ENCODE measurements around the gene FAM111A.

The FAM111A gene

DNA sequence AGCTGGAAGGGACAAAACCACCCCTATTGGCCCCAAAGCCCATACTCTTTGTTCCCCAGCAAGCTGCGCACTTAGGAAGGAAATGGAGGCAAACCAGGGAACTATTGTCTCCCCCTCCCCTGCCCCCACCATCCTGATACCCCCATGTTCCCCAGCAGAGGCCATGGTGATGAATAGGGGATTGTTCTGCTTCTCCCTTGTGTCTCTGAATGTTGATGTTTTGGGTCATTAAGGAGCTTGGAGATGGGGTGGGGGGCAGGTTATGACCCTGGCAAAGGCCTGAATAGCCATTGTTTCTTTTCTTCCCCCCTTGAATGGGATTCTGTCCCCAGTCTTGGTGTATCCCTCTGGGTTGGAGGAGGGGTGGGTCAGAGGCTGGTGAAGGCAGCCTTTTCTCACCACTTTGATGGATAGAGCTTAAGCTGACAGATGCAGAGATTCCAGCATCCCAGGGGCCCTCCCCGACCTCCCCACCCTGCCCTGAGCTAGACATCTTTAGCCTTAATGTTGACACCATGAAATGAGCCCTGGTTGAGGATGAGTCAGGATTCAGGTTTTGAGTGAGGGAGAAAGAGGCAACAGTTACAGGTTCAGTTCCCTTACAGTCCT lies 37.6 kb downstream of the FAM111A start:
- no peak for DNase-seq

DNA sequence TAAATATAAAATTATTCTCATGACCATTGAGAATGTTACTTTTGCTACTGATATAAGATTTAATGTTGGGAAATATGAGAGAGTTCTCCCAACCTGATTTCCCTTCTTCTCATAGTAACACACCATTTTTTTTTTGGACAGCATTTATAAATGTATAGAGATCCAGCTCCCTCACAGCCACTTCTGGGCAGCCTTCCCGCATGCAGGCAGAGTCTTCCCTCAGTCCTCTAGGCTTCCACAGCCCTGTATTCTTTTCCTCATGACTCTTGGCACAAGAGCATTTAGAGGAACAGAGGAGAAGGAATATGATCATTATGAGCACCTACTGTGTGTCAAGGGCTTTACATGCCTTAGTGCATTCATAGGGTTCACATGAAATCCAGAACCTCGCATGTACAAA lies 38.3 kb downstream of the FAM111A start:
- no peak for DNase-seq

DNA sequence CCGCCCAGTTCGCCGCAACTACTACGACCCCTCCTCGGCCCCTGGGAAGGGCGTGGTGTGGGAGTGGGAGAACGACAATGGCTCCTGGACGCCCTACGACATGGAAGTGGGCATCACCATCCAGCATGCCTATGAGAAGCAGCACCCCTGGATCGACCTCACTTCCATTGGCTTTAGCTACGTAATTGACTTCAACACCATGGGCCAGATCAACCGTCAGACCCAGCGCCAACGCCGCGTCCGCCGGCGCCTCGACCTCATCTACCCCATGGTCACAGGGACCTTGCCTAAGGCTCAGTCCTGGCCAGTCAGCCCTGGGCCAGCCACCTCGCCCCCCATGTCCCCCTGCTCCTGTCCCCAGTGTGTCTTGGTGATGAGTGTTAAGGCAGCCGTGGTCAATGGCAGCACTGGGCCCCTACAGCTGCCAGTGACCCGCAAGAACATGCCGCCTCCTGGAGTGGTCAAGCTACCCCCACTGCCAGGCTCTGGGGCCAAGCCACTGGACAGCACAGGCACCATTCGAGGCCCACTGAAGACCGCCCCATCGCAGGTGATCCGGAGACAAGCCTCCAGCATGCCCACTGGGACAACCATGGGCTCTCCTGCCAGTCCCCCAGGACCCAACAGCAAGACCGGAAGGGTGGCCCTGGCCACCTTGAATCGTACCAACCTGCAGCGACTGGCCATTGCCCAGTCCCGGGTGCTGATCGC lies 39.2 kb downstream of the FAM111A start:
- no peak for DNase-seq

DNA sequence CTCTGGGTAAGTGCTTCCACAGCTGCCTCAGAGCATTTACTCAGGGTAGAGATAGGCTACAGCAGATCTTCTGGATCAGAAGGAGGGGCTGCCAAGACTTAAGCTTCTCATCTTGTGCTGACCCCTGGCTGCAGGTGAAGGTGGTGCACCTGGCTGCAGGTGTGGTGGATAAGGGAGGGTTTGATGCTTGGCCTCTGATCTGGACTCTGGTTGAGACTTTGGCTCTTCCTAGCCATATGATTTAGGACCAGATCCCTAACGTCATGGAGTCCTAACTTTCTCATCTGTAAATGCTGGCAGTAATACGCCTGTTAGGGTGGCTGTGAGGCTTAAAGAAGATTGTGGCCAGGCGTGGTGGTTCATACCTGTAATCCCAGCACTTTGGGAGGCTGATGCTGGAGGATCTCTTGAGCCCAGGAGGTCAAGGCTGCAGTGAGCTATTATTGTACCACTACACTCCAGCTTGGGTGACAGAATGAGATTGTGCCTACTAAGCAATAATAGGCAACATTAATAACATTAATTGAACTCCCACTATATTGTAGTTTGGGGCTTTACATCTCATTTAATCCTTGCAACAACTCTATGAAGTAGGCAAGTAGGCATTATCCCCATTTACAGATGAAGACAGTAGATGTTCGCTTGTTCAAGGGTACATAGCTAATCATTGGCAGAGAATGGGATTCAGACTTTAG lies 39.9 kb downstream of the FAM111A start:
- DNase-seq: no peak

DNA sequence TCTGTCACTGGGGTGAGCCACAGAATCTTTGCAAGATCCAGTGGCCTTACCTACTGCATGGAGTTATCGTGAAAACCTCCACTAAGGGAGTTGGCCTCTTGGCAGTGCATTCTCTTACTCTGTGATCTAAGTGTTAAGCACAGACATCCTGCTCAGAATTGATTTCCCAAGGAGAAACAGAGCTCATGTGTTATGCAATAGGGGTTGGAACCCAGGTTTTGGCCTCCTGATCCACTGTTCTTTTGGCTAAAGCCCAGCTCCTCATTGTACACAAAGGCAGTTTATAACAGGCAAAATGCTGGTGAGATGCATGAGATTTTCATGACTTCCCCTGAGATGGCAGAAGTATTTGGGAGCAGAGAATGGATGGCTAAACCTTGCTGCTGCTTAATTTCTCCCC lies 41.1 kb downstream of the FAM111A start:
- DNase-seq: no peak

DNA sequence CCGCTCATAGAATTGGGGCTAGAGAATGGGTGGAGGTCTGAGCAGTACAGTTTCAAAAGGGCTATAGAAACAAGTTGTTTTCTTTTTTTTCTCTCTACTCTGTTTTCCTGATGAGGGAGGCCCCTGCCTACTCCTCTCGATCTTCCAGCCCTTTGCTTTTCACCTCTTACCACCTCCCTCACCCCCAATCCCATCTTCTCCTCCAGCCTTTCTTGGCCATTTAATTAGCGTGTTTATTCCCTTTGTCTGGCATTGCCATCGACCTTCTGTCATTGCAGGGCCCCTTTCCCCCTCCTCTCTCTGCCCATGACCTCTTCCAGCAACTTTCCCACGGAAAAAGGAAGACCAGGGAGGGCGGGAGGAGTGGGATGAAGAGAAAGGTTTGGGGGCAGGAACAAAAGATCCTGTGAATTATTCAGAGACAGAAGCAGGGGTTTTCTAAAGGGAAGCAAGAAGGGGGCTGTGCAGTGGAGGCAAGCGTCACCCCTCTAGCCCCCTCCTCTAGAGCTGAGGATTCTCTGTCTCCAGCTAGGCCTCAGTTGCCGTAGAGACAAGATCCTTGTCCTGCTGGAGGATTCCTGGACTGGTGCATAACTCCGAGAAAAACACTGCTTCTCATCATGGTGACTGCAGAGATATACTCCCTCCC lies 42.2 kb downstream of the FAM111A start:
- no peak for DNase-seq

DNA sequence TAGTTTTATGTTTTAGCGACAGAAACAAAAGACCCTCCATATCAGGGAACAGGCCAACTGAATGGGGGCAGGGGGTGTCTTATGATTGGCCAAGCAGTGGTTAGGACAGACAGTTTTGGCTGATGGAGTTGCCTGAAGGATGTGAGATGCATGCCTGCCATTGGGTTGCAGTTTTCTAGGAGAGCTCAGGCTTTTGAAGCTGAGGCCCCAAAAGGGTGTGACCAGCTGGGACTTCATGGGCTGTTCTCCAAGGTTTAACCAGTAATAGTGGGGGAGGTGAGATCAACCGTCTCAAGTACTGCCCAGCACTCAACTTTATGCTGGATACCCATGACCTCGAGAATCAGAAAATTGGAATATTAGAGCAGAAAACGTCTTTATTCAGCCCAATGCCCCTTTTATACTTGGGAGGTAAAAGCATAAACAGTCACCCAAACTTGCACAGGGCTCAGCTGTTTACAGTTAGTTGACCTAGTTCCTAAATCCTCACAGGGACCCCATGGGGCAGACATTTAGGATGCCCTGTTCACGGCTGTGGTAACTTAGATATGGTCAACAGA lies 42.8 kb downstream of the FAM111A start:
- DNase-seq: no peak

DNA sequence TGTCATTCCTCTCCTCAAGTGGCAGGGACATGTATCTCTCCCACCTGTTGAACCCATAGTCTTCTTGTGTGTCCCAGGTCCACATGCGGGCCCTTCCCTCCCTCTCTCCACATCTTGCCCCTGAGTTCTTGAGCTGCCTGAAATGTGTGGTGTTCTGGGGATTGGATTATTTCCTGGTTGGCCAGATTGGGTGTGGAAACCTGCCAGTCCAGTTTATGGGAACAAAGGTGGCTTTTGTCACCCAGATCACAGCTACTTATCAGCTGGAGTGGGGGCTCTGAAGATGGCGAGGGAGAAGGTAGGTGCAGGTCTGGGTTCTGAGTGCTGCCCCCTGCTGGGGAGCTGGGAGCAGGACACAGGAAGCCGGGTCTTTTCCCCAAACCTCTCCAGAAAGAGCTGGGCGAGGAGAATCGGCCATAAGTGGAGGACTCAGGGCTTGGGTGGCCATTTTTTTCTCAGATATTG lies 43.5 kb downstream of the FAM111A start:
- no peak for DNase-seq

DNA sequence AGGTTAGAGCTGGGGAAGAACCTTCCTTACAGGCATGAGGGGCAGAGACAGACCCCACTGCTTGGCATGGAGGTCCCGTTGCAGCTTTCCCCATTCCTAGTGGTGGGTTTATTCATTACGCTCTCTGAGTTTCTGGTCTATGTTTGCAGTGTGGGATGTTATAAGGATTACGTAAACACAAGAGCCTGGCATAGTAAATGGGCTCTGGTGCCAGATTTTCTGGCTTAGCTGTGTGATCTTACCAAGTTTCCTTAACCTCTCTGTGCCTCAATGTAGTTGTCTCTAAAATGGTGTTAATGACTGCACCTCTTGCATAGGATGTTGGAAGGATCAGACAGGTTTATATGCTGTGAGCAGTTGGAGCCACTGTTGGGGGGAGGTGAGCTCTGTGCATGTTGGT lies 44.4 kb downstream of the FAM111A start:
- no peak for DNase-seq

DNA sequence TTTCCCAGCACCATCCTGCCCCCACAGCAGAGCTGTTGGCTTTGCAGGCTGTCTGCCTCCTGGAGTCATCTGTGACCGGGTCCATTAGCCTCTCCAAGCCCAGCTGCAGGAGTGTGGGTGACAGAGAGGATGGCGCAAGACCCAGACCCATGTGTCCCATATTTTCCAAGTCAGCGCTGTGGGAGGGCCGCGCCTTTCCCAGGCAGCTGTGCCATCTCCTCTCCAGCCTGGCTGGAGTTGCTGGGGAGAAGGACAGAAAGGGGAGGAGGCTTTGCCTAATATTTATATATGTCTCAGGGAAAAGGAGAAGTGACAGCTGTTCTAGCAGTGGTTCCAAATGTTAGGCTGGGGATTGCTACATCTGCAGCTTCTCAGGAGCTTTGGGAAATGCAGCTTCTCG lies 44.9 kb downstream of the FAM111A start:
- DNase-seq: no peak

DNA sequence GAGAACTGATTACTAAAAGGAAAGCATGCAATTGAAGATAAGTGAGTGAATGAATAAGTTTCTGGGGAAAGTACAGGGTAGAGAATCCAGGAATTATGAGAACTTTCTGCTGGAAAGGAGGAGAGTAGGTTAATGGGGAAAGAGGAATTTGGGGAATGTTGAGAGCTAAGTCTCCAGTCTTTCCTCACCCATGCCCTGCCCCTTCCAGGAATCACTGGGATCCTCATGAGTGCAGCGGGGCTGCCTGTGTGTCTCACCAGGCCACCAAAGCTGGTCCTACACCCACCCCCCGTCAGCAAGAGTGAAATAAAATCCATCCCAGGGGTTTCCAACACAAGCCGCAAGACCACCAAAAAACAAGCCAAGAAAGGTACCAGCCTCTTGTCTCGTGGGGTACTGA lies 46.3 kb downstream of the FAM111A start:
- DNase-seq: no peak

DNA sequence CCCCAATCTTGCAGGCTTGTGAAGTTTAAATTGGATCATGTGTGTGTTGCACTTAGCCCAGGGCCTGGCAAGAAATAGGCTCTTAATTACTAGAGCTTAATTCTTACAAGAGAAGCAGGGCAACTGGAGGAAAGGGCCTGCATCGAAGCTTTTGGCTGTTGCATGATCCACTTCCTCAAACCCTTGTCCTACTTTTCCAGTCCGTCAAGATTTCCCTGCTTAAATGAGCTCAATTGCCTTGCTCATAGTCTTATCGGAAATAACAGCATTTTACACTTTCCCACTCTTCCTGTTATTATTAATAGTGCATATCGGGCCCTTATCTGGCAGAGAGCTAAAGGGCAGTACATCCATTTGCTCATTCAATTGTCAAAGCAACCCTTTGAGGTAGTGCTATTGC lies 47.3 kb downstream of the FAM111A start:
- no peak for DNase-seq

DNA sequence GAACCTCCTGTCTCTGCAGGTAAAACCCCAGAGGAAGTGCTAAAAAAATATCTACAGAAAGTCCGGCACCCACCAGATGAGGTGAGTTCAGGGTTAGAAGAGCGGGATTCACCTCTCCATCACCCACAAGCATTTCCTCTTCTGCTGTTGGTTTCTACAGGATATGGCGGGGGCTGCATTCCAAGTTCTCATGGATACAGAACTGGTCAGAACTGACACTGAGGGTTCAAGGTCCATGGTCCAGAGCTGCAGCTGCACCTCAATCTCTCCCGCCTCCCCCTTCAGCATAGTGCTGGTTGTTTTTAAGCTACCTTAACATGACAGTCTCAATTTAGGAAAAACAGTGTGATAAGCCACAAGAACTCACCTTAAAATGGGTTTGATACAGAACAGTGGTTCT lies 48.4 kb downstream of the FAM111A start:
- no peak for DNase-seq

DNA sequence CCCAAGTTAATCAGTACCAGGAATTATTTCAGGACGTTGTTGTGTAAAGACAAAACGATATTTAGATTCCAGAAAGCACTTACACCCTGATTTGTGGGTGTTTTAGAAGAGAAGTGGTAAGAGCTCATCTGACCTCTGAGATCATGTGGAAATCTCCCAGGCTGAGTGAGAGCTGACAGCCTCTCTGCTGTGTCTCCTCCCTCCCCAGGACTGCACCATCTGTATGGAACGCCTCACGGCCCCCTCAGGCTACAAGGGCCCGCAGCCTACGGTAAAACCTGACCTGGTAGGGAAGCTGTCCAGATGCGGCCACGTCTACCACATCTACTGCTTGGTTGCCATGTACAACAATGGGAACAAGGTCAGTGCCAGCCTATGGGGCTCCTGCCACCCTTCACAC lies 49.2 kb downstream of the FAM111A start:
- no peak for DNase-seq

DNA sequence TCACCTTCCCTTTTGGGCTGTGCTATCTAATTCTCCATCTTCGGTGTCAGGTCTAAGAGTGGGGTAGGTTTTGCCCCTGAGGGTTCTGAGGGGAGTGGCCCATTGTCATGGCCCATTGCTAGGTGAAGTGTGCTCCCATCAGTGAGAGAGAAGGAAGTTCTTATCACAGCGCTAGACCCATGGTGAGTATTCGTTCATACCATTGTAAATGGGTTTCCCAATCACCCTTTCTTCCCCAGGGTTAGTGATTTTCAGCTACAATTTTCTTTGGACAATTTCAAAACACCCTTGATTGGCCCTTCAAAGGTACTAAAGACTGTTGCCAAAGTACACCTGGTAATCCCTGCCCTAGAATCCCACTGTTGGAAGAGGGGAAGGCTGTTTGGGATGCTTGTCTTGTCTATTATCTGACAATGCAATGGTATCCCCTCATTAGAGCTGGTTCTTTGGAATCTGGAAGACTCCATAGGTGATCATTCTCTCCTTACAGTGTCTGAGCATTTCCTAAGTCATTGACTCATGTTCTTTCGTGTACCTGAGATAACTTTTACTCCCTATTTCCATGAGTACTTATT lies 49.9 kb downstream of the FAM111A start:
- DNase-seq: no peak

DNA sequence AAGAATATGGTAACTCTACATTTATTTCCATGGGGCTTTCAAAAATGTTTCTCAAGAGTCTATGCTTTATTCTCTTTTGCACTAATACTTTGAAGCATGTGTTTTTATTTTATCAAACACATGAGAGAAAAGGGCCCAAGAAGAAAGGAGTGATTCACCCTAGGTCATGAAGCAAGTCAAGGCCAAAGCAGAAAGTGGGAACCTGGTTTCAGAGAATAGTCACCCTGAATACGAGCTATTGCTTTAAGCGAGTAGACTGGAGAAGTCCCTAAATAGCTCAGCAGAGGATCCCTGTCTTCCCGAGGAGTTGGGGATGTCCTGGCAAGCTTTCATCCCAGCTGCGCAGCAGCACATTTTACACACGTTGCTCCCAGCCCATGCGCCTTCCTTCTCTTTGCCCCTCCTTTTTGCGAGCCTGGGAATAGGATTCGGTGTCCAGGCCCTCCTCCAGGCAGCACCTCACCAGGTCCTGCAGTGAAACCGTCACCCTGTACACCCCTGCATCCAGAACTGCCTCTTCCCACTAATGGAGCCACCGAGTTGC lies 51.0 kb downstream of the FAM111A start:
- no peak for DNase-seq

DNA sequence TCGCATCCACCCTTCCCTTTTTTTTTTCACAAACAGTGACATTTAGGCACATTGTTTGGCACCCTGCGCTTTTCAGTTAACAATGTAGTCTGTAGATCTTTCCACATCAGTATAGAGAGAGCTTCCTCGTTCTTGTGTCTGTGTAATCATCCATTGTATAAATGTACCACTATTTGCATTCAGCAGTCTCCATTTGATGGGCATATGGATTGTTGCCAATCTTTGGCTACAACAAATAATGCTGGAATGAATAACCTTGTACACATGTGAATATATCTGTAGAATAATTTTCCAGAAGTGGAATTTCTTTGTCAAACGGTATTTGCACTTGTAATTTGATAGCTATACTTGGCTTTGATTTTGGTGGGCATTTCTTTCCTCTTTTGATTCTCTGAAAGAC lies 52.9 kb downstream of the FAM111A start:
- DNase-seq: no peak

DNA sequence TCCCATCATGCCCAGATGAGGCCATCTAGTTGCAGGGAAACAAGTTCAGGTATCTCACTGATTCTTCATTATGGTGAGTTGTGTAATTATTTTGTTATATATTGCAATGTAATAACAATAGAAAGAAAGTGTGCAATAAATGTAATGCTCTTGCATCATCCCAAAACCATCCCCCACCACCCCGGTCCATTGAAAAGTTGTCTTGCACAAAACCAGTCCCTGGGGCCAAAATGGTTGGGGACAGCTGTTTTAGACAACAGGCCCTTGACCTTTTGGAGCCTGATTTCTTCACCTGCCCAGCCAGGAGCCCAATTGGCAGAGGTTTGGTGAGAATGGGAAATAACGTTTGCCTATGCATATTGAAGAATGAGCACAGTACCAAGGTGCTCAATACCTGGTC lies 54.1 kb downstream of the FAM111A start:
- DNase-seq: no peak

DNA sequence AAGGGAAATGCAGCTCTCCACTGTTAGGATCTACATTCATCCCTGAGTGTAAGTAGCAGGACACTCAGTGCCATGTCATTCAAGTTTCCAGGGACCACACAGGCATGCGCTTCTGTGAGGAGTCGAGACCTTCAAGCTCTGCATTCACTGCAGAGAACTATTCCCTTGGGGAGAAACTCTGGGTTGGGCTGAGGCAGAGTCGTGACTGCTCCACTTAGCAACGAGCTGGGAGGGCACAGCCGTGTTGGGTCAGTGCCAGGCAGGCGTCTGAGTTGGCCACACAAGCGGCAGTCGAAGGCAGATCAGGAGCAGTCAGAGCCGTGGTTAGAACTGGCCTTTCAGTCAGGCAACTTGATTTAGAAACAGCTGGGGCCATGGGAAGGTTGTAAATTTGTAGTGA lies 55.3 kb downstream of the FAM111A start:
- peak; percentile 23 for DNase-seq

DNA sequence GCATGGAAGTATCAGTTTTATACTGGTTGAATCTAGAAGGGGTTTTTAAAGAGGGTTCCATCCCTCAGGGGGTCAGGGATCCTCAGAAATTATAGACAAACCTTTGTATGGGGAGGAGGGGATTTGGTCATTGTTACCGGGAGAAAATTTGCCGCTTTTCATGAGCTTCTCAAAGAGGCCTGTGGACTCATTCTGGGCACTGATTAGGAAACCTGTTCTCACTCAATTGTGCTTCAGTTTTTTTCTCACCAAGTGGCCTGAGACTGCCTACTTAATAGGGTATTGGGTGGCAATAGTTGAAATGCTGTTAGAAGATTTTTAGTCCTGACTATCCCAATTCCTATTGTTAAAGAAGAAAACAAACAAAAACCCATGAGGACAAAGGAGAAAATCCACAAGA lies 56.1 kb downstream of the FAM111A start:
- DNase-seq: no peak

DNA sequence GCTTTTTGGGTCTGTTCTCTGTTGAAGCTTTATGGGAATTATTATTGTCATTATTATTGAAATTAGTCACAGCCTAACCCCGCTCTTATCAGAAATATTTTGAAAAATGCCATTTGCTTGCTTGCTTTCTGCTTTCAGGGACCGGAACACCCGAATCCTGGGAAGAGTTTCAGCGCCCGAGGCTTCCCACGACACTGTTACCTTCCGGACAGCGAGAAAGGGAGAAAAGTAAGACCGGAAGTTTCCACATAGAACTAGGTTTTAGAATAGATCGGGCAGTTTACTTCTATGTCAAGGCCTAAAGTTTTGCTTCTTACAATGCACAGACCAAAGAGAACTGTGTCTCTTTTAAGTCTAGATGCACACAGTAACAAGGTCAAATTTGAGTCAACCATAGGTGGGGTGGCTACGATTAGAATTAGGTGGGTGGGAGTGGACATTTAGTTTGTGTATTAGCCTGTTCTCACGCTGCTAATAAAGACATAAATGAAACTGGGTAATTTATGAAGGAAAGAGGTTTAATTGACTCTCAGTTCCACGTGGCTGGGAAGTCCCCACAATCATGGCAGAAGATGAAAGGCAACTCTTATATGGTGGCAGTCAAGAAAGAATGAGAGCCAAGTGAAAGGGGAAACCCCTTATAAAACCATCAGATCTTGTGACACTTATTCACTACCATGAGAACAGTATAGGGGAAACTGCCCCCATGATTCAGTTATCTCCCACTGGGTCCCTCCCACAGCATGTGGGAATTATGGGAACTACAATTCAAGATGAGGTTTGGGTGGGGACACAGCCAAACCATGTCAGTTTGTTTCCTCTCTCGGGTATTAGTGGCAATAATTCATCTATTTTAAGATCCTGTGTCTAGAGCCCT lies 57.1 kb downstream of the FAM111A start:
- no peak for DNase-seq

DNA sequence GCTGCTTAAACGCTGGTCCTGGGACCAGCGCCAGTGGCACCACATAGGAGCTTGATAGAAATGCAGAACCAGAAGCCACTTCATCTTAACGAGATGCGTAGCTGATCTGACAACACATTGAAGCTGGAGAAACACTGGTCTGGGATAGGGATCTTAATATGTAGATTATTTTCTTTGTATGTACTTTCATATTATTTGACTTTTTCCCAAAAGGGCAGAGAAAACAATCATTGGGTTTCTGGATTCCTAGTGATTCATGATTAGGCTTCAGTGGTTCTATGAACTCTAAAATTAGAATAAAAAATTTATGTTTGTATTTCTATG lies 57.7 kb downstream of the FAM111A start:
- DNase-seq: no peak
